ENCODE data around the gene SYNC.
"Not testable (repeated sequence)": the region's sequence is repeated elsewhere in the genome, so short reads cannot be mapped to it uniquely, and the experiment has no call there.

The SYNC gene

DNA sequence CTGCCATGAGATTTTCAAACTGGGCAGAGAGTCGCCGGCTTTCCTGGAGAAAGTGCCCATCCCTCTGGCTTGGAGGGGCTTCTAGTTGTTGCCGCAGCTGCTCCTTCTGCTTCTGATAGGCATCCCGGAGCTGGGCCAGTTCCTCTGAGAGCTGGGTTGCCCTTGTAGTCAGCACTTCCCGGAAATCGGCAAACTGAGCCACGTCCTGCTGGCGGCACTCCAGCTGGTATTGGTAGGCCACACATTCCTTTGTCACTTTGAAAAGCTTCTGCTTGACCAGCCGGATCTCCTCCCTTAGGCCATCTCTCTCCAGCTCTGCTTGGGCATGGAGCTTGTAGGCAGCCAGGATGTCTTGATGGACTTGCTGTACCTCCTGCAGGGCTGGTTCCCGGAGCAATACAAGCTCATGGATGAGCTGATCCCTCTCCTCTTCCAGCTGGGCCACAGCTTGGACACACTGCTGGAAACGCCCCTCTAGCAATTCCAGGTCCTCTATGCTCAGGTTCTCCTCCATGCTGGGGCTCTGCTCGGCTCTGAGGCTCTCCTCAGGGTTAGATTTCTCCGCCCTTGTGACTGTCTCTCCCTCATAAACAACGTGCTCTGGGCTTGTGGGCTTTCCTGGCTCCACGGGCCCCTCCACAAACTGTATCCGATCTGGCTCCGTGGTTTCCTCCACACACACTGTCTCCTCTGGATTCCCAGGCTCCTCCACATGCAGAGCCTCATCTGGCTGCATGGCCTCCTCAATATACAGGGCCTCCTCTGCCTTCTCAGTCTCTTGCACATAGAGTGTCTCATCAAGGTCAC is 7.3 kb downstream of the SYNC start:
- no peak for FAIRE-seq

DNA sequence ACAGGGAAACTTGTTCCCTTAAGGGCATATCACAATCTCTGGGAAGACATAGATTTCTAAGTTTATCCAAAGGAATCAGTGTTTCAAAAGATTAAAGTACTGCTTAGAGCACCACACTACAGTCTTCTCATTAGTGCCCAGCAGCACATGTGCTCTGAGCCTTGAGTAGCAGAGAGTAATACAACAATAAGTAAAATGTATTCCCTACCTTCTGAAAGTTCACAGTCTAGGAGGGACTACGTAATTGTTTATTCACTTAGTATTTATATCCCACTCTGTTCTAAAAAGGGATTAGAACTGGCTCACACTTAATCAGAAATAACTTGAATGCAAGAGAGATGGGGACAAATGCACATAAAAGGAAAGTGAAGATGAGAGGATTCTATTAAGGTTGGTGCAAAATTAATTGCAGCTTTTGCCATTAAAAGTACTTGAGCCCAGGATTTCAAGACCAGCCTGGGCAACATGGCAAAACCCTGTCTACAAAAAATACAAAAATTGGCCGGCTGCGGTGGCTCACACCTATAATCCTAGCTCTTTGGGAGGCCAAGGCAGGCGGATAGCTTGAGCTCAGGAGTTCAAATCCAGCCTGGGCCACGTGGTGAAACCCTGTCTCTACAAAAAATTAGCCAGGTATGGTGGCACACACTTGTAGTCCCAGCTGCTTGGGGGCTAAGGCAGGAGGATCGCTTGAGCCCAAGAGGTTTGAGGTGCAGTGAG is 9.0 kb downstream of the SYNC start:
- no peak for FAIRE-seq
- TF ChIP-seq POLR2A (IDR thresholded peaks at IDR 0.05; ENCODE audit: low read depth, low read length): no peak
- DNase-seq (ENCODE audit: insufficient read length, low spot score): no peak

More for the DNA sequence above, 7.3 kb downstream of the SYNC start:
- no peak for DNase-seq (ENCODE audit: insufficient read length, low spot score)
- no peak for TF ChIP-seq POLR2A (IDR thresholded peaks at IDR 0.05; ENCODE audit: low read depth, low read length)

GRCh38 chr1:32686387-32686786 is 16.2 kb downstream of the SYNC start:
- no peak for FAIRE-seq
- no peak for TF ChIP-seq POLR2A (IDR thresholded peaks at IDR 0.05; ENCODE audit: low read depth, low read length)
- DNase-seq (ENCODE audit: insufficient read length, low spot score): no peak

- no peak for TF ChIP-seq POLR2A (IDR thresholded peaks at IDR 0.05; ENCODE audit: low read depth, low read length)
- no peak for FAIRE-seq
- no peak for DNase-seq (ENCODE audit: insufficient read length, low spot score)
Measured at GRCh38 chr1:32685498-32685897, 17.1 kb downstream of the SYNC start.

DNA sequence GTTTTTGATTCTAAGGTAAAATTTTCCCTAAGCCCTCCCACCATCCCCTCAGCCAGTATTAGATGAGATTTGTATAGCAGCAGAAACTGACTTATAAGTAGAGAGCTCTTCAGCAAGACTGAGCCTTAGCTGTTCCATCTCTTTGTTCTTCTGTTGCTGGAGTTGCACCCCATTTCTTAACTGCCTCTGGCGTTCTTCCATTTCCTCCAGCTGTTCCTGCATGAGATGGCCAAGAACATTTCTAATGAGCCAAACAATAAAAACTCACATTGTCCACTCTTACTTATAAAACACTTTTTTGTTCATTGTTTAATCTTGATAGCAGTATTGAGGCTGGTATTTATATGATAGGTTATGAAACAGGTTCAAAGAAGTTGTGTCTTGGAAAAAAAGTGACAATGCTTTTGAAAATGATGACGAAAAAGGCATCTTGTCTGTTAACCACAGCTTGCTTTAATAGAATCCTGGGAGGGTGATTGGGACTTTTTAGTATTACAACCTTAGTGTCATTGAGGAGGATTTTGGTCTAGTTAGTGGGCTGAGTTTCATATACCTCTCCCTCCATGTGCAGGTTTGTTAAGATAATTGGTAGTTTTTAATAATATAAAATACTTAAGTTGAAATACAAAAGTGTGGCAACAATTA is 18.3 kb downstream of the SYNC start:
- FAIRE-seq: peak; percentile 30
- TF ChIP-seq POLR2A (IDR thresholded peaks at IDR 0.05; ENCODE audit: low read depth, low read length): no peak
- no peak for DNase-seq (ENCODE audit: insufficient read length, low spot score)

DNA sequence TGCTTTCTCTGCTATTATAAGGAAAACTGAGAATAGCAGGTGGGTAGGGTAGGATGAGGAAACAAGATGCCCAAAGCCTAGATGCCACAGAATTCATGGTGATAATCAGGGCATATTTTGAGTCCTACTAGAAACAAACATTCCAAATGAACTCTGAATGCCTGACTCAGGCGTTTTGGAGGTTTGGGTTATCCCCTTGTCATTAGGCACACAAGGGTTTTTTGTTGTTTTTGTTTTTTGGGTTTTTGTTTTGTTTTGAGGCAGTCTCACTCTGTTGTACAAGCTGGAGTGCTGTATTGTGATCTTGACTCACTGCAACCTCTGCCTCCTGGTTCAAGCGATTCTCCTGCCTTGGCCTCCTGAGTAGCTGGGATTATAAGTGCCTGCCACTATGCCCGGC is 19.2 kb downstream of the SYNC start:
- DNase-seq (ENCODE audit: insufficient read length, low spot score) (no peak), FAIRE-seq (no peak)
- TF ChIP-seq POLR2A (IDR thresholded peaks at IDR 0.05; ENCODE audit: low read depth, low read length): no peak

DNA sequence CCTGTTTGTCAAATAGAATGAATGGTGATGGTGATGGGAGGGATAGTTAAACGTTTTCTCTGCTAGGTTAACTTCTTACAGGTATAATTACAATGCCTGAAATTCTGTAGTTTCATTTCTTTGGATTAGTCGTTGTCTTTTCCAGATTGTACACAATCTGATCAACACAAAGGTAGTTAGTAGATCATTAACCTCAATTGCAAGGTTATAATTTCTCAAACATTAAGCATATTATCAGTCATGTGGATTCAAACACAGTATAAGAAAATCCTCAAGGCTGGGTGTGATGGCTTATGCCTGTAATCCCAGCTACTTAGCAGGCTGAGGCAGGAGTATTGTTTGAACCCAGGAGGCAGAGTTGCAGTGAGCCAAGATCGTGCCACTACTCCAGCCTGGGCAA is 20.6 kb downstream of the SYNC start:
- DNase-seq (ENCODE audit: insufficient read length, low spot score) (no peak), FAIRE-seq (no peak)
- TF ChIP-seq POLR2A (IDR thresholded peaks at IDR 0.05; ENCODE audit: low read depth, low read length): no peak

DNA sequence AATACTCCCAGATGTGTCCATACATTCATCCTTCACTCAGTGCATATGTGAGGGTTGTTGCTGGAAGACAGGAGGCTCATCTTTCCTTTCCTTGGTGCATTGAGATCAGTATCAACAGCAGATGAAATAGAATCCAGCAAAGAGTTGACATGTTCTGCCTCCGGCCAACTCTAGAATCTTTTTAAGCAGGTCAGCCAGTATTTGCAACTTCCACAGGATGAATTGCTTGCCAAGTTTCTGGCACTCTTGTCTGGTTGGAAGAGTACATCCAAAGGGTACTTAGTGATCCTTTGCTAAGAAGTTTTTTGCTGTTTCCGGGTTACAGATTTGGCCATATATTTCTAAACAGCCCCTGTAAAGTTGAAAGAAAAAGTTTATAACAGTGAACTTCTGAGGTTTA is 21.1 kb downstream of the SYNC start:
- DNase-seq (ENCODE audit: insufficient read length, low spot score): no peak
- no peak for TF ChIP-seq POLR2A (IDR thresholded peaks at IDR 0.05; ENCODE audit: low read depth, low read length)
- FAIRE-seq: no peak

DNA sequence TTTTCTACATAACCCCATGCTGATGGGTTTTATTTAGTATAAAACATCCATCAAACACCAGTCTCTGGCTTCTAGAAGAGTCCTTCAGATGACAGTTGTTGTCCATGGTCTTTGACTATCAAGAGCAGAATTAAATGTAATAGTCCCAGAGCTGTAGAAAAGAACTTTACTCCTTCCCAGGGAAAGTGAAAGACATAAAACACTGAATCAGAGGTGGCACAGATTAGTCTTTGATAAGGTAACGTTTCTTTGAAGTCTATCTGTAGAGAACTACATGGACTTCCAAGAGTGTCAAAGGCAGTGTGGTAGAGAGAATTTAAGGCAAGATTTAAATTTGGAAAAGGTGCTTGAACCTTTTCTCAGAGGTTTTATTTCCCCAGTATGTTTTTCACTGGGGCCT is 21.9 kb downstream of the SYNC start:
- no peak for TF ChIP-seq POLR2A (IDR thresholded peaks at IDR 0.05; ENCODE audit: low read depth, low read length)
- no peak for DNase-seq (ENCODE audit: insufficient read length, low spot score)
- no peak for FAIRE-seq

- not testable (repeated sequence) for FAIRE-seq; DNase-seq (ENCODE audit: insufficient read length, low spot score)
Measured at GRCh38 chr1:32679993-32680392, 22.6 kb downstream of the SYNC start.

DNA sequence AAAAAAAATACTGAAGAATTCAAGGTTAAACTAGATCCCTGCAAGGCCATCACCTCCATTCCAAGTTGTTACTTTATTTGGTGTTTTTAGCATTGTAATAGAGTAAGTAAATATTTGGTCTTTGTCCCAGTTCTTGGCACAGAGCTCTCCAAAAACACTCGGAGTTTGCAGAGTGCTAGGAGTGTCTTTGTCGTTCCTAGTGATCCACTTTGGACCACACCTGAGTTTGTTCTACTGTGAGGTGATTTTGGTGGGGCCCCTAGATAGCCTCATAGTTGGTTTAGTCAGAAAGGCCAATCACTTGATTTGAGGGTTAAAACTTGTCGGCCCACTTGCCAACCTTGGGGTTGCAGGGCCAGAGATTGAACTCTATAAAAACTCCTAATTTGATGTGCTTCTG is 25.6 kb downstream of the SYNC start:
- TF ChIP-seq POLR2A (IDR thresholded peaks at IDR 0.05; ENCODE audit: low read depth, low read length): no peak
- DNase-seq (ENCODE audit: insufficient read length, low spot score) (no peak), FAIRE-seq (no peak)

- not testable (repeated sequence) for DNase-seq (ENCODE audit: insufficient read length, low spot score); FAIRE-seq
Measured at GRCh38 chr1:32668716-32669115, 33.9 kb downstream of the SYNC start.

GRCh38 chr1:32666901-32667566 is 35.5 kb downstream of the SYNC start:
- TF ChIP-seq POLR2A (IDR thresholded peaks at IDR 0.05; ENCODE audit: low read depth, low read length): no peak
- FAIRE-seq: no peak
- no peak for DNase-seq (ENCODE audit: insufficient read length, low spot score)

DNA sequence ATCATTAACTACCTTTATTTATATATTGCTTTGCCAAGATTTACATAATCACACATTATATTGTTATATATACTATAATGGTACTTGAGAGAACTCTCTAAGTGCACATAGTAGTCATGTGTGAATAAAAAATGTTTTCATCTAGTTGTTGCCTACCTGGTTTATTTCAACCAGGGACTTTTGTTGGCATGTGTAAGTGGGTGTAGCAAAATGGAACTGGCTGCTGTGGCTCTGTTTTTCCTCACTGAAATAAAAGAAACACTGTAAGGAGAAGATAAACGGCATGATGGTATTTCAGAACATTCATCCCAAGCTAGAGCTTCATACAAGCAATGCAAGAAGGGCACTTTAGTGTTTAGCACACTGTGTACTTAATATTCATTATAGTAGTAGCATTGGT is 36.7 kb downstream of the SYNC start:
- no peak for TF ChIP-seq POLR2A (IDR thresholded peaks at IDR 0.05; ENCODE audit: low read depth, low read length)
- no peak for DNase-seq (ENCODE audit: insufficient read length, low spot score)
- no peak for FAIRE-seq
